Measurements from ENCODE around the gene CEP112.

- TF ChIP-seq YY1 (IDR thresholded peaks at IDR 0.05) (no peak), CTCF (IDR thresholded peaks at IDR 0.05; ENCODE audit: low read depth, low read length, missing input control) (no peak), ATF3 (IDR thresholded peaks at IDR 0.05) (no peak), TAF1 (conservative IDR thresholded peaks at IDR 0.05) (no peak), RAD21 (IDR thresholded peaks at IDR 0.05) (no peak), SP1 (IDR thresholded peaks at IDR 0.05) (no peak)
Observed at GRCh38 chr17:66184392-66184791, 7.5 kb downstream of the CEP112 start.

Data from liver (tissue), 3 donors.